ENCODE results near the gene CLIC3.
"Not testable (repeated sequence)": the region's sequence is repeated elsewhere in the genome, so short reads cannot be mapped to it uniquely, and the experiment has no call there.

The CLIC3 gene, protein sequence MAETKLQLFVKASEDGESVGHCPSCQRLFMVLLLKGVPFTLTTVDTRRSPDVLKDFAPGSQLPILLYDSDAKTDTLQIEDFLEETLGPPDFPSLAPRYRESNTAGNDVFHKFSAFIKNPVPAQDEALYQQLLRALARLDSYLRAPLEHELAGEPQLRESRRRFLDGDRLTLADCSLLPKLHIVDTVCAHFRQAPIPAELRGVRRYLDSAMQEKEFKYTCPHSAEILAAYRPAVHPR

DNA sequence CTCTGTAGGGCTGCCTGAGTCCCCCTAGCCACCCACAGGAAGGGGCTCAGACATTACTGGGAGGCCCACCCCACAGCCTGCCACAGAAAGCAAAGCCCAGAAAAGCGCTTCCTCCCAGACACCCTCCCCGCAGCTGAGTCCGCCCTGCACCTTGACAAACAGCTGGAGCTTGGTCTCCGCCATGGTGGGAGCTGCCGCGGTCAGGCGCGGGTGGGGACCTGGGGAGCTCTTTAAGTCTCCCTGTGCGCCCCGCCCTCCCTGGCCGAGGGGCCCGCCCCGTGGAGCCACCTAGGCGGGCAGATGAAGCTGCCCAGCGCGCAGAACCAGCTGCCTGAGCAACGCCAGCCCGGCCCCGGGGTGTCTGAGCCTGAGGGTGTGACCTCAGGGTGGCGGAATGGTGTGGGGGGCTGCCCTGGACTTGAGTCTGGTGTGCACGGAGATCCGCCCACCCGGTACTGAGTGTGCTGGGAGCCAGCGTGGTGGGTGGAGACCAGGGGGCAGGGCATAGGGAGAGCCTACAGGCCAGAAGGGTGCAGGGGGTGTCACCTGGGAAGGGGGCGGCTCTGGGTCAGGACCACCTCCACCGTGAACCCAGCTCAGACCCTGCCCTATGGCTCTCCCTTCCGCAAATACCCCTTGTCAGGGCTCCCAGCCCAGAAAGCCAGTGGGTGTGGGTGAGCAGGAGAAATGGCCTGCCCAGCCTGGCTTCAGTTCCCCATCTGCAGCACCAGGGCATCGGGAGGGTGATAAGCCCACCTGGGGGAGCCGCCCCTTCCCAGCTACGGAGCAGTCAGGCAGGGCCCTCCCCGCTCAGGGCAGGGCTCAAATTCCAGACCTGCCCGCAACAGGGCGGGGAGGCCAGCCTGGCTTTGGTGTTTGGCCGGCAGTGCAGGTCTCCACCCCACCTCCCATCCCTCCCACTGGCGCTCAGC, at the start of gene CLIC3:
TSS of gene CLIC3 (minus strand) at position 208 of the 932 bp plus-strand sequence. CDS start at position 183, 25 bp downstream.
- no peak for DNase-seq

DNA sequence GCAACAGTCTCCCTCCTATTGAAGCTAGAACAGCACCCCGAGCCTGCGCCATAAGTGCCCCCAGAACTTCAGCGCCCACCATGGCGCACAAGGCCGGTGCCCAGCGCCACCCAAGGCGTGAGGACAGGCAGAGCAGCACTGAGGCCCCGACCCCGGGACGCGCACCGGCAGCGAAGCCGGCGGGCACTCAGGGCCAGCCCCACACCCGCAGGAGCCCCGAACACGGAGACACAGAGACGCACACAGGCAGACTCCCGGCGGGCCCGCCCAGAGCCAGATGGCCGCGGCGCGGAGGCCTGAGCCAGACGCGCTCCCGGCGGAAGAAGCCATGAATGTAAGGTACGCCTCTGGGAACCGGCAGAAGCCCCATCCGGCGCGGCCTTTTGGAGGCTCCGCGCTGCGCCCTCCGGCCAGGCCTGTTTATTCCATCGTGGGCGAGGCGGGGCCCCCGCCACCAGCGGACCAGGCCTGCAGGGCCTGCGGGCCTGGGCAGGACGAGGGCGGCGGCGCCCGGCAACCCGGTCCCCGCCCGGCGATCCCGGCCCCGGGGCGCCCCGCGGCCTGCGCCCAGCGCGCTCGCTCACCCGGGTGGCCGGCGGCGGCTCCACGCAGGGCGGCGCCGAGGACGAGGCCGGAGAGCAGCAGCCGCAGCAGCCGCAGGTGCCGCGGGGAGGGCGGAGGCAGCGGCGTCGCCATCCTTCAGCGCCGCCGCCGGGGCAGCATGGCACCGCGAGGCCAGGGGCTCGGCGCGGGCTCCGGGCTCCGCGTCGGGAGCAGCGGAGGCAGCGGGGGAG, 49.1 kb upstream of the CLIC3 start:
- DNase-seq: no peak

DNA sequence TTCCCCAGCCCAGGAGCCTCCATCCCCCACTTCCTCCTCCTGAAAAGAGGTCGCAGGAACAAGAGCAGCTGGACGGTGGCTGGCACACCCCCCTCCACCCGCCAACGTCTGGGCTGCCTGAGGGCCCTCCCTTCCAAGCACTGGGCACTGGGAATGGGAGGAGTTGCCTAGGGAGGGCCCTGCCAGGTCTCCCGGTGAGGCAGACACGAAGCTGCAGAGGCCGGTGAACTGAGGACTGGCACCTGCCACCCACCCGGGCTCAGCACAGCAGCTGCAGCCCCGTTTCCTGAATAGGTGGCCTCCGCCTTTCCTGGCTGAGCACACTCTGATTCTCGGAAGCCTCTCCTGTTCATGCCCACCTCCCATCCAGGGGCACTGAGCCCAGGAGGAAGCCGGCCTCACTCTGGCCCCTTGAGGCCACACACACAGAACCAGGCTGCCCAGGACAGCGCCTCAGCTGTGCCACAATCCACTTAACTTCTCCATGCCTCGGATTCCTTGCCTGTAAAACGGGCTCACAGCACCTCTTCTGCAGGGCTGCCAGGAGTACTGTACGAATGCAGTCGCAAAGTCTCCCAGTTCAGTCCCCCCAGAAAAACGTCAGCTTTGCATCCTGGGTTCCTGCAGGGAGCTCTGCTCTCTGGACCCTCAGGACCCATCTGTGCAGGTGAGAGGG, 48.3 kb upstream of the CLIC3 start:
- no peak for DNase-seq

DNA sequence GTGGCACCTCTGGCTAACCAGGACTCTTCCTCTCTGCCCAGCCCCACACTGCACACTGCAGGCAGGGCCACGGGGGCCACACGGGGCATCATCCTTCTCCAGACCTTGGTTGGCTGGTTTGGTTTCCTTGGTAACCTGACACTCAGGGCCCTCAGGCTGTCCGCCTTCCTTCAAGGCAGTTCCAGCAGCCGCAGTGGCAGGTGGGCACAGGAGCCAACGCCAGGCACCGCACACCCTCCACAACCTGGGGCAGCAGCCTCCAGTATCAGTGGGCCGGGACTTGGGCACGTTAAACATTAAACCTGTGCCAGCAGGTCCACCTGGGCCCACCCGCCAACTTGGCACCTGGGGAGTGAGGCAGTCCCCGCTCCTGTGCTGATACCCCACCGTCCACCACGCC, 47.7 kb upstream of the CLIC3 start:
- DNase-seq: no peak

DNA sequence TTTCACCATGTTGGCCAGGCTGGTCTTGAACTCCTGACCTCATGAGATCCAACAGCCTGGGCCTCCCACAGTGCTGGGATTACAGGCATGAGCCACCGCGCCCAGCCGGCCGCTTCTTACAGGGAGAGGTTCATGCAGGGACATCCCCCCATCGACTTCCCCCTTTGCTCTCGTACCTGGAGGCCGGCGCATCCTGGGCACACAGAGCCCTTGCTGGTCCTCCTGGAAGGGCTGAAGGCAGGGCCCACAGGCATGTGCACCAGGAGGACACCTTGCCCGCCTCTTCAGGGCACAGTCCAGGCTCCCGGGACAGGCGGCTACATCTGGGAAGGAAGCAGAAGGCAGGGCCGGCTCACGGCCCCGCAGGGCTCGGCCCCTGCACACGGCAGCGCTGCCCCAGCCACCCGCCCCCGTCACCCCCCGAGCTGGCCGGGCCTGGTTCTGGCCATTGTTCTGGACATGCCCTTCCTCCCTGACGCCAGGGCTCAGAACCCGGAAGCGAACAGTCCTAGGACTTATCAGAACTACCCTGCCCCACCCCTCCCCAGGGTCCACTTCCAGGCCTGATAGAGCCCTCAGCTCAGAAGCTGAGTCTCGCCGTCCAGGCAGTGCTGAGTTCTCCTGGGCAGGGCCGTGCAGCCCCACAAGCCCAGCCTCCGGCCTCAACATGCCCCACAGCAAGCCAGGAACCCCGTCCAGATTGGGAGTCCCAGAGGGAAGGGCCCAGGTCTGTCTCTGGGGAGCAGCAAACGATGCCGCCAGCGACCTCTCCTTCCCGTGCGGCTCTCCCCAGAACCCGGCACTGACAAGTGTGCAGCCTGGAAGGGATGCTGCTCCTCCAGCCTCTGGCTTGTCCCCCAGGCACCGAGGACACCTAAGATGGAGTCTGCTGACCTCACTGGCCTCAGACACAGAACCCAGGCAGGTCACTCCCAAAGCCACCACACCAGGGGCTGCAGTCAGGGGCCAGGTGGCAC, 46.7 kb upstream of the CLIC3 start:
- DNase-seq: no peak

DNA sequence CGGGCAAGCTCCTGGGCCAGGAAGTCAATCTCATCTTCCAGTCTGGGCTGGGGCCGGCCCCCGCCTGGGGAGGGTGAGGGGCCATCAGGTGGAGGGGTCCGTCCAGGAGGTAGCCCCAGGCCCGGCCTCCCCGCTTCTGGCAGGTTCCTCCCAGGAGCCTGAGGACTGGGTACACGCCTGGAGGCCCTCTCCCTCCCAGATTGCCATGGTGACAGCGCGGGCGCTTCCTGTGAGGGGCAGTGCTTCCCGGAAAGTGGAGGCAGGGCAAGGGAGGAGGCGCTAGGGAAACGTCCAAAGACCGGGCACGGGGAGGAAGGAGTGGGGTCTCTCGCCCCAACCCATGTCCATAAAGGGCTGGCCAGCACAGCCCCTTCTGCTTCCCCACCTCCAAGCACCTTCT, 44.8 kb upstream of the CLIC3 start:
- peak; percentile 10 for DNase-seq

DNA sequence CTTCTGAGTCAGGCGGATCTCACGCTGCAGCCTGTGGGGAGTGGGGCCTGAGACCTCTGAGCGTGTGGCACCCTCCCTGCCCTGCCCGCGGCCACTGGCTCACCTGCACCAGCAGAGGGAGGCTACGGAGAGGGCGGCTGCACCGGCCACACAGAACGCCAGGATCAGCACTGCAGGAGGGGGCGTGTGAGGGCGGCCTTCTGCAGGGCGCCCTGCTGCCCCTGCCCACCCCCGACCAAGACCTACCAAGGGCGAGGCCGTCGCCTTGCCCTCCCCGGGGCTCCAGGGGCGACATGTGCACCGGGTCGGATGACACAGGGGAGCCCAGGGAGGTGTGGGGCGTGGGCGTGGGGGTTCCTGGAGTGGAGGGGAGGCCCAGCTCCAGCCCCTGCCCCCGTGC, 44.2 kb upstream of the CLIC3 start:
- DNase-seq: no peak

DNA sequence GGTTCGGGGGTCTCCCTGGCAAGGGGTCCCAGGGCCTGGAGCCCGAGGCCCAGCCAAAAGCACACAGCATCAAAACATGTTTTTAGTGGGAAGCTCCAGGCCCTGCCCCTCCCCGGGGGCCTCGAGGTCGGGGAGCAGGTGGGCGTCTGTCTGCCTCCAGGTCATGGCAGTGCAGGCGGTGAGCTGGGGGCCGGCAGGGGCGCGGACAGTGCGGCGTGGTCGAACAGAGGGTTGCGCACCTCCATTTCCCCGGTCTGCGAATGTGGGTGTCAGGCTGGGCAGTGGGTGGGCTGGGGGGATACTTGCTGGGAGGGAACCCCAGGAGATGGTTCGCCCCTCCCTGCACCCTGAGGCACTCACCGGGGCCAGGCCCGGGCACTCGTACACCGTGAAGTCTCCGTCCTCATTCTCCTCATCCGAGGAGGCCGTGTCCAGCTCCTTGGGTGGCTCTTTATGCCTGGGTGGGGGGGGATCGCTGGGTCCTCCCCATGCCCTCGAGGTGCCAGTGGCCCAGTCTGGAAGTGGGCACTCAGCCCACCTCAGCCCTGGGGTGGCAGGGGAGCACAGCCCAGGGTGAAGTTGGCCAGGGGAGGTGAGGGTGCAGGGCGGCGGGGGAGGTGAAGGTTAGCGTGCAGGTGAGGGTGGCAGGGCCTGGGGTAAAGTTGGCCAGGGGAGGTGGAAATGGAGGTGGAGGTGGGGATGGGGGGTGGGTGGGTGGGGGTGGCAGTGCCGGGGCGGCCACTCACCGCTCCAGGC, 43.4 kb upstream of the CLIC3 start:
- no peak for DNase-seq

DNA sequence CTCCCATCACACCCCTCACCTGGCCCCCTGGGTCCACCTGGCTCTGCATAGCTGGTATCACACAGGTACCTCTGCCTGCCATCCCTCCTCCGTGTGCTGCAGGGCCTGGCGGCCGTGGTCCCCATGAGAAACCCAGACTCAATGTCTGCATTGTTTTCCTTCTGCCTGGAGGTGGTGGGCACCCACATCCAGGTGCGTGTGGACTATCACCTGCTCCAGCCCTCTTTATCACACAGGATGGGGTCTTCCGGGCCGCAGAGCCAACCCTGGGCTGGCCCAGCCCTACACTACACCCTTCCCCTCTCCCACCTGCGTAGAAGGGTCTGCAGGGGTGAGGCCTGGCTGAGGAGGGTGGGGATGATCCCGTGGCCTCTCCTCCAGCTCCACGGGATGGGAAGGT, 42.5 kb upstream of the CLIC3 start:
- DNase-seq: no peak

DNA sequence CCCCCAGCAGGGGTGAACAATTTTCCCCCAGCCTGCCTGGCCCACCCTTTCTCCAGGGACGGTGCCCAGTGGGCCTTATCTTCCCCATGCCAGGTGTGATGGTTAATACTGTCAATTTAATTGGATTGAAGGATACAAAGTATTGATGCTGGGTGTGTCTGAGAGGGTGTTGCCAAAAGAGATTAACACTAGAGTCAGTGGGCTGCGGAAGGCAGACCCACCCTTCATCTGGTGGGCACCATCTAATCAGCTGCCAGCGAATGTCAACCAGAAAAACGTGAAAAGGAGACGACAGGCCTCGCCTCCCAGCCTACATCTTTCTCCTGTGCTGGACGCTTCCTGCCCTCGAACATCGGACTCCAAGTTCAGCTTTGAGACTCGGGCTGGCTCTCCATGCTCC, 41.1 kb upstream of the CLIC3 start:
- no peak for DNase-seq

DNA sequence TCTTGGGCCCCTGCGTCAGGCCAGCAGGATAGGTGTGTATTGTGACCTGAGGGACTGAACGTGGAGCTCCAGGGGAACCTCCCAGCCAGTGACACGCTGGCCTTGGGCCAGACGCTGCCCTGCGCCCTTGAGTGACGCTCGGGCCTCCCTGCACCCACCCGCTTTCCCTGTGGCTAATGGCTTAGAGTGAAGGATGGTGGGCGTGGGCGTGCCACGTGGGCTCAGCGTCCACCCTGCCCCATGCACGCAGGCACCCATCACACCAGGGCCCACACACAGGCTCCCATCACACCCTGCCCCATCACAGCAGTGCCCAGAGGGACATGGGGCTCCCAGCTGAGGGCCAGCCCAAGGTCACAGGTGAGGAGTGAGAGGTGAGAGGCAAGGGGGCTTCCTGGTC, 40.7 kb upstream of the CLIC3 start:
- DNase-seq: no peak

DNA sequence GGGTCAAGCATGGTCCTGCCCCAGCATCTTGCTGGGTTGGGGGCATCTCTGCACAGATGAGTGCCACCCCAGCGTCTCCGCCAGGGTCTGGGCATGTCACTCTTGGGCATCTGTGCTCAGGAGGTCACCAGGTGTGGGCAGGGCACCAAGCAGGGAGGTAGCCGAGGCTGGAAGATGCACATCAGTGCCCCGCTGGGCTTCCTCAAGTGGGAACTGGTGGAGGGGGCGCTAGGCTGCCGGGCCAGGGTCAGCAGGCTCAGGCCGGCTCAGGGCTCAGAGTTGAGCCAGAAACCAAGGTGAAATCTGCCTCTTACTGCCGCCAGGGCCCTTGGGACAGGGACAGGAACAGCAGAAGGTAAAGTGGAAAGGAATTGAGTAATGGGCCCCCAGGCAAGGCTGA, 39.6 kb upstream of the CLIC3 start:
- no peak for DNase-seq

DNA sequence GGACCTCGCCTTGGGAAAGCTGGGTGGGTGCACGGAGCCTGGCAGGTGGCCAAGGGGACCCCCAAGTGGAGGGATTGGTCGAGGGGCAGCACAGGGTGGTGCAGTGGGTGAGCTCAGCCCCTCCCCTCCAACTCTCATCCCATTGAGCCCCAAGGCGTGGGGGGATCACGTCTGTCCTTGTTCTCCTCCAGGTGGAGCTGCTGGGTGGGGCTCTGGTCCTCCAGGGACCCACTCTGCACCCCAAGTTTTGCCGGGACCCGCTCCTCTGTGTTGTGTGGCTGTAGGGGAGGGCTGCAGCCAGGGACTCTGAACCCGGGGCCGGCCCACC, 39.1 kb upstream of the CLIC3 start:
- no peak for DNase-seq

DNA sequence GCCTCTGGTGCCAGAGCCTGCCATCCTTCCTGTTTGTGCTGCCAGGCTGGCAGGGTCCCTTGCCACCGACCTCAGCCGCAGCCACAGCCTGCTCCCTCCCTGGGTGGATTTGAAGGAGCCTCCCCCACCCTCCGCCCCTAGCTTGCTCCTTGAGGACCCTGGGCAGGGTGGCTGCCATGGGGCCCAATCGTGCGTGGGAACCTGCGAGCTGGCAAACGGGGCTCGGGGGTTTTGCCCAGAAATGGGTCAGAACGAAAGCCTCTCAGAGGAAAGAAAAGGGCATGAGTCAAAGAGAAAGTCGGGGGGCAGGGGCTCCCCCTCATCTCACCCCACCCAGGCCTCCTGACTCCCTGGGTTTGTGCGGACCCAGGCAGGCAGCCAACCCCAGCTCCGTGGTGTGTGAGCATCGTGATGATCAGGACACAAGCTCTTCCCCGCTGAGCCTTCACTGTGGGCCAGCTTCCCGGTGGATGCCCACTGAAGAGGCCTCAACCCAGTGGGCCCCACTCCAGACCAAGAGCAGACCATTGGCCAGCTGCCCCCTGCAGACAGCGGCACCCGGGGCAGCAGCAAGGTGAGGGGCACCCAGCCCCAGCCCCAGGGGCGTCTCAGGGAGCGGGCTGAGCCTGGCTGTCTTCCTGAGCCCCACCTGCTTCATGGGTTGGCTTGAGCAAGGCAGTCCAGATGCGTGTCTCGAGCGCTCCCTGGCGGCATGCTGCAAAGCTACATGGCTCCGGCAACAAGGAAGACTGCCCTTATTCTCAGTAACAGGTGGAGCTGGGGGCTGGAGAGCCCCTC, 38.5 kb upstream of the CLIC3 start:
- peak; percentile 69 for DNase-seq

DNA sequence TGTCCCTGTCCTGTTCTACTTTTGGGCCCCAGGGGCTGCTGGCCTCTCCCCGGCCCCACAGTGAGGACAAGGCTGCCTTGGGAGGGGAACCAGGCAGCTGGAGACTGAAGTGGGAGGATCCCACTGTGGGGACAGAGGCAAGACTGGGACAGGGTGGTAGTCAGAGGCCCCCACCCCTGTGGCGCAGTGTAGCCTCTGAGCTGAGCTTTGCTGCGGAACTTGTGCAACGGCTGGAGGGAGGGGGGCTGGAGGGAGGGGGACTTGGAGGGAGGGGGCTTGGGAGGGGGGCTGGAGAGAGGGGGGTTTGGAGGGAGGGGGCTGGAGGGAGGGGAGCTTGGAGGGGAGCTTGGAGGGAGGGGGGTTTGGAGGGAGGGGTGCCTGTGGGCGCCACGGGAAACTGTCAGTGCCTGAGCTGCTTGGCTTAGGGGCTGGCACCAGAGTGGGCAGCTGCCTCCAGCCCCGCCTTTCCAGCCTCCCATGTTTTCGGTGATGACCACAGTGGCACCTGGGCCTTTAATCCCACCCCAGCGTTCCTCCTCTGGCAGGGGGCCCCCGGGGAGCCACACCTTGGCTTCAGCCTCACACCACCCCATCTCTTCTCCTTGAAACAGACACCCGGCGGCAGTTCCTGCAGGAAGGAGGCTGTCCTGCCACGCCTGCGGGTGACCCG, 37.8 kb upstream of the CLIC3 start:
- DNase-seq: no peak

DNA sequence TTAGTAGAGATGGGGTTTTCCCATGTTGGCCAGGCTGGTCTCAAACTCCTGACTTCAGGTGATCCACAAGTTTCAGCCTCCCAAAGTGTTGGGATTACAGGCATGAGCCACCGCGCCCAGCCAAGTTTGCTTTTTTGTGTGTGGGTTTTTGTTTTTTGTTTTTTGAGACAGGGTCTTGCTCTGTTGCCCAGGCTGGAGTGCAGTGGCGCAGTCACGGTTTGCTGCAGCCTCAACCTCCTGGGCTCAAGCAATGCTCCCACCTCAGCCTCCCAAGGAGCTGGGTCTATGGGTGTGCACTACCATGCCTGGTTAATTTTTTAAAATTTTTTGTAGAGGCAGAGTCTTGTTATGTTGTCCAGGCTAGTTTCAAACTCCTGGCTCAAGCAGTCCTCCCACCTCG, 37.1 kb upstream of the CLIC3 start:
- DNase-seq: not testable (repeated sequence)

DNA sequence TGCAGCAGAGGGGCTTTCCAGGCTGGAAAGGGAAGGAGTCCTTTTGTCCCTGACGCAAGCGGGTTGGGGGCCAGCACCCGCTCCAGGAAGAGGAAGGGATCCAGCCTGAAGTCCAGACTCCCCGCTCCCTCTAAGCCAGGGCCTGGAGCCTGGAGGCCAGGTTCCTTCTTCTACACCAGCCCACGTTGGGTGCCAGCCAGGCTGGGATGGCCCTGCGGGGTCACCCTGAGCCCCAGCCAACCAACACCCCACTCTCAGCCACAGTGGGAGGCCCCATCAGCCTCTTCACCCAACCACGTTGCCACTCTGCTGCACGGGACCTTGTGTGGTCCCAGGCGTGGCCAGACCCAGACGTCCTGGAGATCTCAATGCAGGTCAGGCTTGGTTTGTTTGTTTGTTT, 36.5 kb upstream of the CLIC3 start:
- DNase-seq: no peak

DNA sequence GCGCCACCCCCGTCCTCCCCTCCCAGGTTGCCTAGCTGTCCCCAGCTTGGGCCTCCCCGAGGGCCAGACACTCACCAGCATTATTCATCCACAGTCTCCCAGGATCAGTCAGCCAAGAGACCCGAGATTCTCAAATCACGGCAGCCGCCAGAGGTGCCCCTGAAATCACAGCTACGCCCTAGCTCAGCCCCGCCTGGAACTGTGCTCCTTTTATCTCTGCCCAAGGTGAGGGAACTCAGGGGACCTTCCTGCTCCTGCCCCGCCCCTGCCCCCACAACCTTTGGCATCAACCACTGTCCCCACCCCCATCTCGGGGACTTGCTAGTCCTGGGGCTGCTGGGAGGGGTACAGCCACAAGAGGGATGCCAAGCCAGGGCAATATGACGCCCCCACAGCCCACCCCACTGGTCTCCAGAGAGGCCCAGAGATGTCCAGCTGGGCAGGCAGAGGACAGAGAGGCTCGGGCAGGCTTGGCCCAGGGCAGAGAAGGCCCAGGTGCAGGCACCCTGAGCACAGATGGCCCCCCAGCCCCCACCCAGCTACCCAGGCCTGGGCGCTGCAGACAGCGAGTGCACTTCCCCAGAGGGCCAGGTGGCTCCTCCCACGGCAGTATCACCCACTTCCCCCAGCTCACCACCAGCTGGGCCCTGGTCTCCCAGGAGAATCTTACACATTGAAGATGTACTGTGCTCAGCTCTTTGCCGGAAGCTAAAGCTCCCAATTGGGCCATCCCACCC, 35.7 kb upstream of the CLIC3 start, which contains the start of gene FUT7:
TSS of gene FUT7 (minus strand) at position 185 of the 737 bp plus-strand sequence. CDS start at position 88, 97 bp downstream.
- DNase-seq: no peak
